Retinal pigment epithelial cell (primary cell): ENCODE measurements around the gene VAT1.

Source experiments
- DNase-seq: peaks from one replicate; pipeline ENCODE4 v3.0.0-alpha.2; 2010; ENCODE audit warnings: low read depth
- H3K4me3 ChIP-seq: 2 replicates; pipeline ENCODE4 v1.5.1; 2011; ENCODE audit warnings: mild to moderate bottlenecking, low read length, control low read depth, moderate library complexity
- TF ChIP-seq, protein P1 (sequence below): conservative IDR thresholded peaks from 2 replicates; pipeline ENCODE4 v1.5.1; 2011; ENCODE audit warnings: low read depth, low read length, control low read depth, inconsistent platforms

The VAT1 gene

DNA sequence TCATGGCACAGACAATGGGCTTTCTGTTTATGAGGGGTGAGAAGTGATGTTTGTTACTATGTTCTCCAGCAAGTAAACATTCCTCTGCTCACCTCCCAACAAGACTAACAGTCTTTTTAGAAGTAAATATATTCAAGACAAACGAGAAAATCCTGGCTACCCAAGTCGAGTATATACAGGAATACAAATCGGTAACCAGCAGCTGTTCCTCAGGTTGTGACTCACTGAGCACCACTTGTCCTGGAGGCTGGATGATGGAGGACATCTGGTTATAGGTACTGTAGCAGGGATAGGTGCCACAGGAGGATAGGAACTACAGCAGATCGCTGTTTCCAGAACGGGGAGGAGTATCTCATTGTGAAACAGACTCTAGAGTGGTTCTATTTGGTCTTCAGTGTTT is 29.3 kb downstream of the VAT1 start:
- TF ChIP-seq, protein P1, sequence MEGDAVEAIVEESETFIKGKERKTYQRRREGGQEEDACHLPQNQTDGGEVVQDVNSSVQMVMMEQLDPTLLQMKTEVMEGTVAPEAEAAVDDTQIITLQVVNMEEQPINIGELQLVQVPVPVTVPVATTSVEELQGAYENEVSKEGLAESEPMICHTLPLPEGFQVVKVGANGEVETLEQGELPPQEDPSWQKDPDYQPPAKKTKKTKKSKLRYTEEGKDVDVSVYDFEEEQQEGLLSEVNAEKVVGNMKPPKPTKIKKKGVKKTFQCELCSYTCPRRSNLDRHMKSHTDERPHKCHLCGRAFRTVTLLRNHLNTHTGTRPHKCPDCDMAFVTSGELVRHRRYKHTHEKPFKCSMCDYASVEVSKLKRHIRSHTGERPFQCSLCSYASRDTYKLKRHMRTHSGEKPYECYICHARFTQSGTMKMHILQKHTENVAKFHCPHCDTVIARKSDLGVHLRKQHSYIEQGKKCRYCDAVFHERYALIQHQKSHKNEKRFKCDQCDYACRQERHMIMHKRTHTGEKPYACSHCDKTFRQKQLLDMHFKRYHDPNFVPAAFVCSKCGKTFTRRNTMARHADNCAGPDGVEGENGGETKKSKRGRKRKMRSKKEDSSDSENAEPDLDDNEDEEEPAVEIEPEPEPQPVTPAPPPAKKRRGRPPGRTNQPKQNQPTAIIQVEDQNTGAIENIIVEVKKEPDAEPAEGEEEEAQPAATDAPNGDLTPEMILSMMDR = no peak
- no peak overlapping the region for H3K4me3 ChIP-seq
- no peak for DNase-seq

DNA sequence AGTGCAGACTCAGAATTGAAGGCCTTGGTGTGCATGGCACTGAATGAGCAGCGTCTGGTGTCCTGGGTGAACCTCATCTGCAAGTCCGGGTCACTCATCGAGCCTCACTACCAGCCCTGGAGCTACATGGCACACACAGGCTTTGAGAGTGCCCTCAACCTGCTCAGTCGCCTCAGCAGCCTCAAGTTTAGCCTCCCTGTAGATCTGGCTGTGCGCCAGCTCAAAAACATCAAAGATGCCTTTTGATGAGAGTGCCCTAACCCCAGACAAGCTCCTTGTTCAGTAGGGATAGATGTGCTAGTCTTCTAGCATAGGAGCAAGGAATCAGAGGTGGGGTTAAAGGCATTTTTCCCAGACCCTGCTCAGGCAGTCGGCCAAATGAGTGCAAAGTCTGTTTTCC is 30.7 kb downstream of the VAT1 start:
- TF ChIP-seq, protein P1 = no peak
- no peak overlapping the region for H3K4me3 ChIP-seq

DNA sequence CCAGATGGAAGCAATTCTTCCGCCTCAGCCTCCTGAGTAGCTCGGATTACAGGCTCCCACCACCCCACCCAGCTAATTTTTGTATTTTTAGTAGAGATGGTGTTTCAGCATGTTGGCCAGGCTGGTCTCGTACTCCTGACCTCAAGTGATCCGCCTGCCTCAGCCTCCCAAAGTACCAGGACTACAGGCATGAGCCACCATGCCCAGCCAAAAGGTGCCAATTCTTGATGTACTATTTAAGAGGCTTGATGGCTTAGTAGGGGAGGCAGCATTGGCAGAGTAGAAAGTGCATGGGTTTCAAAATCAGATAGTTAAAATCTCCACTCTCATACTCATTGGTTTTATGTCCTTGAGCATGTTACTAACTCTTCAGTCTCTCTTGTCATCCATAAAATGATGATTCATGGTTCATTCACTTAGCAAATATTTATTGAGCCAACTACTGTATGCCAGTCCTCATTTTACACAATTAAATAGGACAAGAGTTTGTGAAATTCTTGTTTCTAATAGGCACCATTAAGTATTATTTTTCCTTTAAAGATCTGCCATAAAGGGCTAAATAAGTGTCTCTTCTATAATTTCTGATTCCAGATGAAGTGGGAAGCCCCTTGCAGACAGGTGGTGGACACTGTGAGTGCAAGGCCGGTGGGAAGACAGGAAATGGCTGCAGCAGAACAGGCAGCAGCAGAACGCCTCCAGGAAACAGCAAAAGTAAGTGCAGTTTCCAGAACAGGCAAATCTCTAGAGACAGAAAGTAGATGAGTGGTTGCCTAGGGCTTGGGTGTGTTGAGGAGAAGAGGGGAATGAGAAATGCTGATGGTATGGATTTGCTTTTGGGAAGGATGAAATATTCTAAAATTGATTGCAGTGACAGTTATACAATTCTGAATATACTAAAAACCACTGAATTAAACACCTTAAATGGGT is 32.2 kb downstream of the VAT1 start:
- TF ChIP-seq, protein P1 = no peak
- no peak for DNase-seq
- H3K4me3 ChIP-seq = no peak overlapping the region

More for the DNA sequence above, 30.7 kb downstream of the VAT1 start:
- DNase-seq = no peak

DNA sequence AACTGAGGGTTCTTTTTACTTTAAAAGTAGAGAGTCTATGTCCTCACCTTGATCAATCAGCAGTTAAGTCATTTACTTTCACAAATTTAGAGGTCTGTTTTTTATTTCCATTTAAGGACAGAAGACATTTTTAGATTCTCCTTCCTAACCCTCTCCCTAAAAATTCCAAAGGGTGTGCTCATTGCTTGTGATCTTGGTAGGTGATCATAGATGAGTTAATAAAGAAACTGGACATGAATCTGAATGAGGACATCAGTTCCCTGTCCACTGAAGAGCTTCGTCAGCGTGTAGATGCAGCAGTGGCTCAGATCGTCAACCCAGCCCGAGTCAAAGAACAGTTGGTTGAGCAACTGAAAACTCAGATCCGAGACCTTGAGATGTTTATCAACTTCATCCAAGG is 33.0 kb downstream of the VAT1 start:
- no peak for DNase-seq
- TF ChIP-seq, protein P1 = no peak
- no peak overlapping the region for H3K4me3 ChIP-seq

DNA sequence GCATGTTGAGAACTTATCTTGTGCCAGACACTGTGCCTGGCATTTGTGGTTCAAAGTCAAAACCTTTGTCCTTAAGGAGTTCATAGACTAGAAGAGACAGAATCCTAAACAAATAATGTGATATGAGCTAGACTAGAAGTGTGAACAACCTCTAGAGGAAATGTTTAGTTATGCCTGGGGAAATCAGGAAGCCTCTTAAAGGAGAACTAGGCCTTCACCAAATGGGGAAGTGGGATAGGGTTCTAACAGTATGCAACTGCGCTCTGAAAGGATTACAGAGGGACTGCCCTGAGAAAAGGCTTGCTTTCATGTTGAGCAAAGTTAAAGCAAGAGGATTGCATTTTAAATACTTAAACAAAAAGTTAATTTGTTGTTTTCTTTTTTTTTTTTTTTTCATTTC is 37.0 kb downstream of the VAT1 start:
- DNase-seq = no peak
- TF ChIP-seq, protein P1 = no peak
- no peak overlapping the region for H3K4me3 ChIP-seq

DNA sequence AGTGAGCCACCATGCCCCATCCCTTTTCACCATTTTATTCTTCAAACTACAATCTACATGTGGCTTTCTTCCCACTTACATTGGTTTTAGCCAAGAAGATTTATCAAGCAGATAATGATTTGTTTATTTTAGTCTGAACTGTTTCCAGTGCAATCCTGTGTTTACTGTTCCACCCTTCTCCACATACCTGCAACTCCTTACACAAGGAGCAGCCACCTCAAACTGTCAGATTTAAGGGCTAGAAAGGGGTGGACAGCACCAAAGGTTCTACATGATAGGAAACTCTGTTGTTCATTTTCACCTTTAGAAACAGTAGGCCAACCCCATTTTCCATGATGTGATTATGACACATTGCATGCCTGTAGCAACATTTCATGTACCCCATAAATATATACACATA is 39.9 kb downstream of the VAT1 start:
- no peak for DNase-seq
- H3K4me3 ChIP-seq = no peak overlapping the region
- TF ChIP-seq, protein P1 = no peak
